GM23338 (cell line): ENCODE data around the gene F11R. TPM values are rescaled to one million over a fixed set of nuclear protein-coding genes. Genes with fewer than 3 reads are reported as not detected.

ENCODE experiments used
- ATAC-seq: fragments of 200-7000 bp; cut with Tn5 transposase; 3 replicates; pipeline ENCODE4 v1.9.1; 2020
- DNase-seq: peaks from one replicate; pipeline ENCODE4 v3.0.0-alpha.2; 2015; ENCODE audit warnings: low spot score
- H2AFZ ChIP-seq: fragments of 200-600 bp; sonication (generic); 2 replicates; pipeline ENCODE4 v1.8.0; 2016; ENCODE audit warnings: antibody characterized with exemption, mild to moderate bottlenecking, moderate library complexity
- H3F3A ChIP-seq: fragments of 200-600 bp; sonication (generic); replicated peaks from 2 replicates; pipeline ENCODE4 v1.8.0; 2017; ENCODE audit warnings: antibody characterized with exemption, mixed run types, low read depth
- H3K27ac ChIP-seq: fragments of 200-600 bp; sonication (generic); 2 replicates; pipeline ENCODE4 v1.6.1; 2016; ENCODE audit warnings: low read depth
- H3K27me3 ChIP-seq: fragments of 200-600 bp; sonication (generic); 2 replicates; pipeline ENCODE4 v1.8.0; 2016; ENCODE audit warnings: mild to moderate bottlenecking, mixed run types, moderate library complexity; ENCODE audit not compliant: insufficient read depth
- H3K36me3 ChIP-seq: fragments of 200-600 bp; sonication (generic); 2 replicates; pipeline ENCODE4 v1.8.0; 2016; ENCODE audit warnings: mild to moderate bottlenecking; ENCODE audit not compliant: insufficient read depth
- H3K4me1 ChIP-seq: fragments of 200-600 bp; sonication (generic); 2 replicates; pipeline ENCODE4 v1.8.0; 2016; ENCODE audit warnings: mild to moderate bottlenecking, moderate library complexity; ENCODE audit not compliant: insufficient read depth
- H3K4me2 ChIP-seq: fragments of 200-600 bp; sonication (generic); 2 replicates; pipeline ENCODE4 v1.7.1; 2017; ENCODE audit warnings: mixed run types
- H3K4me3 ChIP-seq: fragments of 200-600 bp; sonication (generic); 2 replicates; pipeline ENCODE4 v1.6.1; 2016; ENCODE audit warnings: mixed run types
- H3K79me2 ChIP-seq: fragments of 200-600 bp; sonication (generic); replicated peaks from 2 replicates; pipeline ENCODE4 v1.8.0; 2017; ENCODE audit warnings: mild to moderate bottlenecking; ENCODE audit not compliant: insufficient read depth
- H3K9me2 ChIP-seq: fragments of 200-600 bp; sonication (generic); 2 replicates; pipeline ENCODE4 v1.8.0; 2017; ENCODE audit not compliant: insufficient read depth
- H4K20me1 ChIP-seq: fragments of 200-600 bp; sonication (generic); replicated peaks from 2 replicates; pipeline ENCODE4 v1.8.0; 2017; ENCODE audit warnings: mild to moderate bottlenecking; ENCODE audit not compliant: insufficient read depth
- H3K27ac Mint-ChIP-seq: 2 replicates; pipeline ENCODE4 v1.8.0; 2020; ENCODE audit warnings: inconsistent platforms, mild to moderate bottlenecking, moderate library complexity, mixed read lengths
- H3K27me3 Mint-ChIP-seq: 3 replicates; pipeline ENCODE4 v1.8.0; 2022; ENCODE audit warnings: low read depth, mild to moderate bottlenecking, moderate library complexity, mixed read lengths, inconsistent platforms; ENCODE audit not compliant: insufficient read depth, poor library complexity
- H3K36me3 Mint-ChIP-seq: 3 replicates; pipeline ENCODE4 v1.8.0; 2021; ENCODE audit warnings: low read depth, mild to moderate bottlenecking, inconsistent platforms, moderate library complexity, mixed read lengths
- H3K4me1 Mint-ChIP-seq: 3 replicates; pipeline ENCODE4 v1.8.0; 2020; ENCODE audit warnings: mild to moderate bottlenecking, inconsistent platforms, mixed read lengths
- H3K4me3 Mint-ChIP-seq: 3 replicates; pipeline ENCODE4 v1.8.0; 2021; ENCODE audit warnings: moderate library complexity, mild to moderate bottlenecking, inconsistent platforms, mixed read lengths
- H3K9me3 Mint-ChIP-seq: 3 replicates; pipeline ENCODE4 v1.8.0; 2020; ENCODE audit warnings: moderate library complexity, mild to moderate bottlenecking, inconsistent platforms, mixed read lengths
- EZH2phosphoT487 ChIP-seq: fragments of 200-600 bp; sonication (generic); IDR thresholded peaks from one replicate; pipeline ENCODE4 v1.8.1; 2018; ENCODE audit warnings: antibody characterized with exemption; ENCODE audit not compliant: unreplicated experiment
- JUNB ChIP-seq: IDR thresholded peaks from one replicate; pipeline ENCODE4 v1.6.1; 2016; ENCODE audit warnings: antibody characterized with exemption; ENCODE audit not compliant: unreplicated experiment
- NANOG ChIP-seq: IDR thresholded peaks from 2 replicates; pipeline ENCODE4 v1.6.1; 2016; ENCODE audit warnings: antibody characterized with exemption, borderline replicate concordance
- ZNF331 ChIP-seq: fragments of 250-450 bp; sonication (Bioruptor Pico); IDR thresholded peaks from 2 replicates; pipeline ENCODE4 v1.5.0; 2020; ENCODE audit warnings: low read depth, mild to moderate bottlenecking, moderate library complexity
- polyA plus RNA-seq: library from polyadenylated mRNA; unstranded; fragments of >200 nt; fragmentation: Nextera tagmentation; extraction: Ambion mirVana; gene quantifications from 2 replicates; pipeline ENCODE4 v1.2.1, GENCODE V29; 2016
- total RNA-seq: library from RNA; depleted of rRNA; stranded (reverse); fragments of >200 nt; shearing (Covaris generic); gene quantifications from 2 replicates; pipeline ENCODE4 v1.2.3, GENCODE V29; 2014
- TF ChIP-seq, protein P1 (sequence below): IDR thresholded peaks from 2 replicates; pipeline ENCODE4 v1.6.1; 2016; ENCODE audit warnings: antibody characterized with exemption
- TF ChIP-seq, protein P2 (sequence below): IDR thresholded peaks from one replicate; pipeline ENCODE4 v1.6.1; 2018; ENCODE audit warnings: antibody characterized with exemption; ENCODE audit not compliant: unreplicated experiment
- TF ChIP-seq, protein P3 (sequence below): fragments of 250-450 bp; sonication (Bioruptor Pico); IDR thresholded peaks from 2 replicates; pipeline ENCODE4 v1.5.0; 2020; ENCODE audit warnings: mild to moderate bottlenecking, moderate library complexity

The F11R gene
- total and polyA plus RNA-seq, 2 experiments from 2014 or later = 51.0 to 169 TPM

DNA sequence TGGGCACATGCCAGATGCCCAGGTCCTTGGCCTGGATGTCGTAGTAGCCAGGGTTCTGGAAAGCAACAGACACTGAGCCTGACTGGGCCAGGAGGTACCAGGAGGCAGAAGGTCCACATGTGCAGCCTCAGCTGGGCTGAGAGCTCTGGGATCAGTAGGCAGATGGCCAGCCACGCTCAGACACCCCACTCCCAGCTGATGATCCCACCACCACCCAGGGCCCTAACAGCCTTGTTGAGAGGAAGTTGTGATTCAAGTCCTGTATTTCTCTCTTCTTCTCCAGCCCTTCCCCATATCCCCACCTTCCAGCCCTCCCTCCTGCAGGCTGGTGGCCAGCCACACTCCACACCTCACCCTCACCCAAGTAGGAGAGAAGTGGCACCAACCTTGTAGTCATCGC lies 70.3 kb downstream of the F11R start:
- H3K9me3 Mint-ChIP-seq = no peaks in the 10 kb centered on the region
- H3K4me3 ChIP-seq = no peak overlapping the region
- no peak overlapping the region for H3K4me3 Mint-ChIP-seq
- no peaks in the 10 kb centered on the region for H3F3A ChIP-seq
- H3K27me3 Mint-ChIP-seq = peaks cover 3% of the 10 kb centered on the region
- H3K4me2 ChIP-seq = no peak overlapping the region
- H3K27ac Mint-ChIP-seq = no peak overlapping the region
- TF ChIP-seq, protein P1, sequence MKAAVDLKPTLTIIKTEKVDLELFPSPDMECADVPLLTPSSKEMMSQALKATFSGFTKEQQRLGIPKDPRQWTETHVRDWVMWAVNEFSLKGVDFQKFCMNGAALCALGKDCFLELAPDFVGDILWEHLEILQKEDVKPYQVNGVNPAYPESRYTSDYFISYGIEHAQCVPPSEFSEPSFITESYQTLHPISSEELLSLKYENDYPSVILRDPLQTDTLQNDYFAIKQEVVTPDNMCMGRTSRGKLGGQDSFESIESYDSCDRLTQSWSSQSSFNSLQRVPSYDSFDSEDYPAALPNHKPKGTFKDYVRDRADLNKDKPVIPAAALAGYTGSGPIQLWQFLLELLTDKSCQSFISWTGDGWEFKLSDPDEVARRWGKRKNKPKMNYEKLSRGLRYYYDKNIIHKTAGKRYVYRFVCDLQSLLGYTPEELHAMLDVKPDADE = no peak
- TF ChIP-seq ZNF331 (no peak), EZH2phosphoT487 (no peak), NANOG (no peak)
- TF ChIP-seq, protein P2, sequence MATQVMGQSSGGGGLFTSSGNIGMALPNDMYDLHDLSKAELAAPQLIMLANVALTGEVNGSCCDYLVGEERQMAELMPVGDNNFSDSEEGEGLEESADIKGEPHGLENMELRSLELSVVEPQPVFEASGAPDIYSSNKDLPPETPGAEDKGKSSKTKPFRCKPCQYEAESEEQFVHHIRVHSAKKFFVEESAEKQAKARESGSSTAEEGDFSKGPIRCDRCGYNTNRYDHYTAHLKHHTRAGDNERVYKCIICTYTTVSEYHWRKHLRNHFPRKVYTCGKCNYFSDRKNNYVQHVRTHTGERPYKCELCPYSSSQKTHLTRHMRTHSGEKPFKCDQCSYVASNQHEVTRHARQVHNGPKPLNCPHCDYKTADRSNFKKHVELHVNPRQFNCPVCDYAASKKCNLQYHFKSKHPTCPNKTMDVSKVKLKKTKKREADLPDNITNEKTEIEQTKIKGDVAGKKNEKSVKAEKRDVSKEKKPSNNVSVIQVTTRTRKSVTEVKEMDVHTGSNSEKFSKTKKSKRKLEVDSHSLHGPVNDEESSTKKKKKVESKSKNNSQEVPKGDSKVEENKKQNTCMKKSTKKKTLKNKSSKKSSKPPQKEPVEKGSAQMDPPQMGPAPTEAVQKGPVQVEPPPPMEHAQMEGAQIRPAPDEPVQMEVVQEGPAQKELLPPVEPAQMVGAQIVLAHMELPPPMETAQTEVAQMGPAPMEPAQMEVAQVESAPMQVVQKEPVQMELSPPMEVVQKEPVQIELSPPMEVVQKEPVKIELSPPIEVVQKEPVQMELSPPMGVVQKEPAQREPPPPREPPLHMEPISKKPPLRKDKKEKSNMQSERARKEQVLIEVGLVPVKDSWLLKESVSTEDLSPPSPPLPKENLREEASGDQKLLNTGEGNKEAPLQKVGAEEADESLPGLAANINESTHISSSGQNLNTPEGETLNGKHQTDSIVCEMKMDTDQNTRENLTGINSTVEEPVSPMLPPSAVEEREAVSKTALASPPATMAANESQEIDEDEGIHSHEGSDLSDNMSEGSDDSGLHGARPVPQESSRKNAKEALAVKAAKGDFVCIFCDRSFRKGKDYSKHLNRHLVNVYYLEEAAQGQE = no peak
- H3K9me2 ChIP-seq = no peaks in the 10 kb centered on the region
- no peaks in the 10 kb centered on the region for H4K20me1 ChIP-seq
- peaks cover 7% of the 10 kb centered on the region for H3K4me1 ChIP-seq
- ATAC-seq = no peak
- no peak overlapping the region for H2AFZ ChIP-seq
- H3K27ac ChIP-seq = no peak overlapping the region
- H3K36me3 Mint-ChIP-seq = no peaks in the 10 kb centered on the region; the same call in 2 of the 3 replicates
- H3K79me2 ChIP-seq = no peaks in the 10 kb centered on the region
- peaks cover 52% of the 10 kb centered on the region for H3K4me1 Mint-ChIP-seq
- H3K27me3 ChIP-seq = no peaks in the 10 kb centered on the region
- DNase-seq = no peak
- no peaks in the 10 kb centered on the region for H3K36me3 ChIP-seq

DNA sequence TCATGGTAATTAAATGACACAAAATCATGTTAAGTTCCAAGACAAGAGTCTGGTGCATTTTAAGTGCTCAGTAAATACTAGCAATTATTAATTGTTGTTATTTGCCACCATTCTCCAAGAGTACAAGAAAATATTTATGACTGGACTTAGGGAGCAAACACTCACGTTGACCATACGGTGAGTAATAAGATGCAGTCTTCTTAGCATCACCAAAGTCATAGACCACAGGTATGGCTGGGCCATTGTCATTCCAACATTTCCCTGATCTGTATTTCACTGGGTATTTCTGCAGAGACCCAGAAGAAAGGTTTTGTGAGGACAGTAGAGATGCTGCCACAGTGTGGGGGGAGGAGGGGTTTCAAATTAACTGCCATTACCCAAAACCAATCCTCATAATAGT lies 71.1 kb downstream of the F11R start:
- Mint-ChIP-seq H3K4me3 (no peak overlapping the region), H3K4me1 (peaks cover 51% of the 10 kb centered on the region)
- no peak for DNase-seq
- TF ChIP-seq EZH2phosphoT487 (no peak), NANOG (no peak), JUNB (no peak)
- TF ChIP-seq, protein P2 = no peak
- TF ChIP-seq, protein P3, sequence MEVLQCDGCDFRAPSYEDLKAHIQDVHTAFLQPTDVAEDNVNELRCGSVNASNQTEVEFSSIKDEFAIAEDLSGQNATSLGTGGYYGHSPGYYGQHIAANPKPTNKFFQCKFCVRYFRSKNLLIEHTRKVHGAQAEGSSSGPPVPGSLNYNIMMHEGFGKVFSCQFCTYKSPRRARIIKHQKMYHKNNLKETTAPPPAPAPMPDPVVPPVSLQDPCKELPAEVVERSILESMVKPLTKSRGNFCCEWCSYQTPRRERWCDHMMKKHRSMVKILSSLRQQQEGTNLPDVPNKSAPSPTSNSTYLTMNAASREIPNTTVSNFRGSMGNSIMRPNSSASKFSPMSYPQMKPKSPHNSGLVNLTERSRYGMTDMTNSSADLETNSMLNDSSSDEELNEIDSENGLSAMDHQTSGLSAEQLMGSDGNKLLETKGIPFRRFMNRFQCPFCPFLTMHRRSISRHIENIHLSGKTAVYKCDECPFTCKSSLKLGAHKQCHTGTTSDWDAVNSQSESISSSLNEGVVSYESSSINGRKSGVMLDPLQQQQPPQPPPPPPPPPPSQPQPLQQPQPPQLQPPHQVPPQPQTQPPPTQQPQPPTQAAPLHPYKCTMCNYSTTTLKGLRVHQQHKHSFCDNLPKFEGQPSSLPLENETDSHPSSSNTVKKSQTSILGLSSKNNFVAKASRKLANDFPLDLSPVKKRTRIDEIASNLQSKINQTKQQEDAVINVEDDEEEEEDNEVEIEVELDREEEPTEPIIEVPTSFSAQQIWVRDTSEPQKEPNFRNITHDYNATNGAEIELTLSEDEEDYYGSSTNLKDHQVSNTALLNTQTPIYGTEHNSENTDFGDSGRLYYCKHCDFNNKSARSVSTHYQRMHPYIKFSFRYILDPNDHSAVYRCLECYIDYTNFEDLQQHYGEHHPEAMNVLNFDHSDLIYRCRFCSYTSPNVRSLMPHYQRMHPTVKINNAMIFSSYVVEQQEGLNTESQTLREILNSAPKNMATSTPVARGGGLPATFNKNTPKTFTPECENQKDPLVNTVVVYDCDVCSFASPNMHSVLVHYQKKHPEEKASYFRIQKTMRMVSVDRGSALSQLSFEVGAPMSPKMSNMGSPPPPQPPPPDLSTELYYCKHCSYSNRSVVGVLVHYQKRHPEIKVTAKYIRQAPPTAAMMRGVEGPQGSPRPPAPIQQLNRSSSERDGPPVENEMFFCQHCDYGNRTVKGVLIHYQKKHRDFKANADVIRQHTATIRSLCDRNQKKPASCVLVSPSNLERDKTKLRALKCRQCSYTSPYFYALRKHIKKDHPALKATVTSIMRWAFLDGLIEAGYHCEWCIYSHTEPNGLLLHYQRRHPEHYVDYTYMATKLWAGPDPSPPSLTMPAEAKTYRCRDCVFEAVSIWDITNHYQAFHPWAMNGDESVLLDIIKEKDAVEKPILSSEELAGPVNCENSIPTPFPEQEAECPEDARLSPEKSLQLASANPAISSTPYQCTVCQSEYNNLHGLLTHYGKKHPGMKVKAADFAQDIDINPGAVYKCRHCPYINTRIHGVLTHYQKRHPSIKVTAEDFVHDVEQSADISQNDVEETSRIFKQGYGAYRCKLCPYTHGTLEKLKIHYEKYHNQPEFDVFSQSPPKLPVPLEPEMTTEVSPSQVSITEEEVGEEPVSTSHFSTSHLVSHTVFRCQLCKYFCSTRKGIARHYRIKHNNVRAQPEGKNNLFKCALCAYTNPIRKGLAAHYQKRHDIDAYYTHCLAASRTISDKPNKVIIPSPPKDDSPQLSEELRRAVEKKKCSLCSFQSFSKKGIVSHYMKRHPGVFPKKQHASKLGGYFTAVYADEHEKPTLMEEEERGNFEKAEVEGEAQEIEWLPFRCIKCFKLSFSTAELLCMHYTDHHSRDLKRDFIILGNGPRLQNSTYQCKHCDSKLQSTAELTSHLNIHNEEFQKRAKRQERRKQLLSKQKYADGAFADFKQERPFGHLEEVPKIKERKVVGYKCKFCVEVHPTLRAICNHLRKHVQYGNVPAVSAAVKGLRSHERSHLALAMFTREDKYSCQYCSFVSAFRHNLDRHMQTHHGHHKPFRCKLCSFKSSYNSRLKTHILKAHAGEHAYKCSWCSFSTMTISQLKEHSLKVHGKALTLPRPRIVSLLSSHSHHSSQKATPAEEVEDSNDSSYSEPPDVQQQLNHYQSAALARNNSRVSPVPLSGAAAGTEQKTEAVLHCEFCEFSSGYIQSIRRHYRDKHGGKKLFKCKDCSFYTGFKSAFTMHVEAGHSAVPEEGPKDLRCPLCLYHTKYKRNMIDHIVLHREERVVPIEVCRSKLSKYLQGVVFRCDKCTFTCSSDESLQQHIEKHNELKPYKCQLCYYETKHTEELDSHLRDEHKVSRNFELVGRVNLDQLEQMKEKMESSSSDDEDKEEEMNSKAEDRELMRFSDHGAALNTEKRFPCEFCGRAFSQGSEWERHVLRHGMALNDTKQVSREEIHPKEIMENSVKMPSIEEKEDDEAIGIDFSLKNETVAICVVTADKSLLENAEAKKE (CRISPR knock-in tag) = no peak

More for the DNA sequence above, 71.1 kb downstream of the F11R start:
- Histone ChIP-seq H3K27ac (no peak overlapping the region), H2AFZ (no peak overlapping the region), H3K4me3 (no peak overlapping the region), H3F3A (no peaks in the 10 kb centered on the region), H4K20me1 (no peaks in the 10 kb centered on the region), H3K9me2 (no peaks in the 10 kb centered on the region), H3K36me3 (no peaks in the 10 kb centered on the region), H3K27me3 (no peaks in the 10 kb centered on the region), H3K79me2 (no peaks in the 10 kb centered on the region), H3K4me2 (no peak overlapping the region), H3K4me1 (peaks cover 5% of the 10 kb centered on the region)
- H3K9me3 Mint-ChIP-seq = no peaks in the 10 kb centered on the region
- no peak overlapping the region for H3K27ac Mint-ChIP-seq
- H3K27me3 Mint-ChIP-seq = peaks cover 4% of the 10 kb centered on the region
- no peak for ATAC-seq
- peaks cover 2% of the 10 kb centered on the region; the same call in 1 of the 3 replicates for H3K36me3 Mint-ChIP-seq
